ENCODE results near the gene GATAD2B.
A peak's percentile ranks its signal among the peaks of the same experiment; 100 is the strongest.
"Not testable (repeated sequence)": the region's sequence is repeated elsewhere in the genome, so short reads cannot be mapped to it uniquely, and the experiment has no call there.

Gene GATAD2B

DNA sequence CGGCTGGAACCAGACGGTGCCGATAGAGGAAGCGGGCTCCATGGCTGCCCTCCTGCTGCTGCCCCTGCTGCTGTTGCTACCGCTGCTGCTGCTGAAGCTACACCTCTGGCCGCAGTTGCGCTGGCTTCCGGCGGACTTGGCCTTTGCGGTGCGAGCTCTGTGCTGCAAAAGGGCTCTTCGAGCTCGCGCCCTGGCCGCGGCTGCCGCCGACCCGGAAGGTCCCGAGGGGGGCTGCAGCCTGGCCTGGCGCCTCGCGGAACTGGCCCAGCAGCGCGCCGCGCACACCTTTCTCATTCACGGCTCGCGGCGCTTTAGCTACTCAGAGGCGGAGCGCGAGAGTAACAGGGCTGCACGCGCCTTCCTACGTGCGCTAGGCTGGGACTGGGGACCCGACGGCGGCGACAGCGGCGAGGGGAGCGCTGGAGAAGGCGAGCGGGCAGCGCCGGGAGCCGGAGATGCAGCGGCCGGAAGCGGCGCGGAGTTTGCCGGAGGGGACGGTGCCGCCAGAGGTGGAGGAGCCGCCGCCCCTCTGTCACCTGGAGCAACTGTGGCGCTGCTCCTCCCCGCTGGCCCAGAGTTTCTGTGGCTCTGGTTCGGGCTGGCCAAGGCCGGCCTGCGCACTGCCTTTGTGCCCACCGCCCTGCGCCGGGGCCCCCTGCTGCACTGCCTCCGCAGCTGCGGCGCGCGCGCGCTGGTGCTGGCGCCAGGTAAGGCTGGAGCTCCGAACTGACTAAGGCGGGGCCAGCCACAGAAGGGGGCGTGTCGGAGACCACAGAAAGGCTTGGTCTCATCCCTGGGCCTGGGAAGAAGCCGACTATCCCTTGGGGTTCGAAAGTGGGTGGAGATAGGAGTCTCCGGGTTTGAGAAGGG, 147.1 kb downstream of the GATAD2B start:
- DNase-seq, result peak; percentile 21 to 56 (median 32)

DNA sequence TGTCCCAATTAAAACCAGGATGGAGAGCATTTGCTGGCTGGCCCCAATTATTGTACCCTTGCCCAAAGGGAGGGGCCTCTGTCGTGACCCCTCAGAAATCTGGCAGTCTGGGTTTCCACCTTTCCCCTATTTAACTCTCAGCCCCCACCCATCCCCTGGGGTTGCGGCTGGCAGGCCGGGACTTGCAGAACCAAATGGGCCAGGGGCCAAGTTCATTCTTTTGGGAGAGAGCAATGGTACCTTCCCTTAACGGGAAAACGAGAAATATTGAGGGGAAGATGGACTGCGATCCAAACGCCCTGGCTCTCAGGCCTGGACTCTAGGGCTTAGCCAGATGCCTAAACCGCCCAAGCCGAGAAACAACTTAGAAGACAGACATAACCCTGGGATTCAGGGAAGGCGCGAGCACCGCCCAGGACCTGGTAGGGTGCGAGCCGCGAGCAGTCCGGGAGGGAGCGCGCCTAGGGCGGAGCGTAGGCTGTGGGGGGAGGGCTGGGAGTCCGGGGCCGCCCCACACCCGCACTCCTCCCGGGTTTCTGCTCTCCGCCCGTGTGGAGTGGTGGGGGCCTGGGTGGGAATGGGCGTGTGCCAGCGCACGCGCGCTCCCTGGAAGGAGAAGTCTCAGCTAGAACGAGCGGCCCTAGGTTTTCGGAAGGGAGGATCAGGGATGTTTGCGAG, 147.9 kb downstream of the GATAD2B start, which contains the start of gene SLC27A3:
Gene SLC27A3 (plus strand): TSS at position 628 of the 678 bp plus-strand sequence. CDS start 91 bp downstream, outside the sequence.
- DNase-seq, result no peak

- DNase-seq, result no peak
Observed at GRCh38 chr1:153774026-153774595, 148.7 kb downstream of the GATAD2B start.

DNA sequence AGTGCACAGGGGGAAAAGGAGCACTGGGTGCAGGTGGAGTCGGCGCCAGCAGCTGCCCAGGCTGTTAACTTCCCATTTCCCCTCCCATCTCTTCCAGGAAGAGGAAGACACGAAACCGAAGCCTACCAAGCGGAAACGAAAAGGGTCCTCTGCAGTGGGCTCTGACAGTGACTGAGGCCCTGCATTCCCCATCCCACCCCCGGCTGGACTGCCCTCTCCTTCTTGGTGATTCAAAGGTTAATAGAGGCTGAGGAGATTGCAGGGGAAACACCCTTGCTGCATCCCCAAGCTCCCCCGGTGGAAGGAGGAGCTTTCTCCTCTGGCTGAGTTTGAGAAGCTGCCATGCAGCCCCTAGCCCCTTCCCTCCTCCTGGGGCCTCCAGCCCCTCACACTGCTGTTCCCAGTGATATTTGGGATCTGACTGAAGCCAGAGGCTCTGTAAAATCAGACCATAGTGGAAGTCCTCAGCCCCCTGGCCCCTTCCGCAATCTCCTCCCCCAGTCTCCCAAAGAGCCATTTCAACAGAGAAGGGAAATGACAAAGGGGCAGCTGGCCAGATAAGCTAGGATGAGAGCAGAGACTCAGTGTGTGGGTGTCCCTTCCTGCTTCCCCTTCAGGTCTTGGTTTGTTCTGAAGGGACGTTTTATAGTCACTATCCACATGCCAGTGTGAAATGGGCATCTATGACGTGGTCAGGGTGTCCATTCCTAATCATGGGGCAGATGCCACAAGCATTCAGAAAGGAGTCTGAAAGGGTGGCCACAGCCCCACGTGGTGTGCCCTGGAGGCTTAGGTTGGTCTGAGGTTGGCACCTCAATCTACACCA, 149.5 kb downstream of the GATAD2B start:
- DNase-seq, result no peak

DNA sequence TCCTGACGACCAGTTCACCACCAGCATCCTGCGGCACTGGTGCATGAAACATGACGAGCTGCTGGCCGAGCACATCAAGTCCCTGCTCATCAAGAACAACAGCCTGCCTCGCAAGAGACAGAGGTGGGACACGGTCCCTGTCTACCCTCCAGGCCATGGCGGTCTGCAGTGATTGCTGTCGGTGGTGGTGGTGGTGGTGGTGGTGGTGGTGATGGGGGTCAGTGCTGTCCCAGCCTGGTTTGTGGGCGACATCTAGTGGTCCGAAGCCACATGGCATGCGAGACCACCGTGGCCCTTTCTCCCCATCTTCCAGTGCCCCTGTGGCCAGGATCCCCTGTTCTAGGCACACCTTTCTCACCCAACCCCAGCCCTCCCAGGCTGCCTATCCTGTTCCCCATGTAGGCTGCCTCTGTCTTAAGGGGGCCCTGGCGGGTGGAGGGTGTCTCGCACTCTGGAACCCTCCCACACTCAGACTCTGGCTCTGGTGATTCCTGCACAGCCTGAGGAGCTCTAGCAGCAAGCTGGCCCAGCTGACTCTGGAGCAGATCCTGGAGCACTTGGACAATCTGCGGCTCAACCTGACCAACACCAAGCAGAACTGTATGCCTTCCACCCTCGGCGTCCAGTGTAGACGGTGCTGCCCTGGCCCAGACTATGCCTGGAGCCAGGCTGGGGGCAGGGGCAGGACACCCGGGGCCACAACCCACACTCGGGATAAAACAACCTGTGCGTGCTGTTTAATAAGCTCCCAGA, 150.8 kb downstream of the GATAD2B start:
- no peak for DNase-seq

GRCh38 chr1:153771261-153771660, 151.5 kb downstream of the GATAD2B start:
- DNase-seq, result no peak

- DNase-seq, result no peak
Observed at GRCh38 chr1:153770797-153771196, 152.0 kb downstream of the GATAD2B start.

DNA sequence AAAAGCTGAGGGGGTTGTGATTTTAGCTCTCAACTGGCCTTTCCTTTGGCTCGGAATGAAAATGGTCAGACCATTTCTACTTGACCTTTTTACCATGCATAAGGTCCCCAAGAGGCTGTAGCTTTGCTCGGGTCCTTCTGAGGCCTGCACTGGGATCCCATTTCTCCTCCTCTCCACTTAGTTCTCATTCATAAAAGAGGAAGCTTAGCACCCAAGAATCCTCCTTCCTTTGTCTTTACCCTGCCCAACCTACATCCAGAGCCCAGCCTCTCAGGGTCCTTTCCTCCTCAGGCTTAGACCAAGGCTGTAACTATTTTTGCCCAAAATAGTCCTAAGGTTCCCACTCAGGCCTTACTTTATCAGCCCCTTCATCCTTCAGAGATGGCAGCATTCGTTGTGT, 153.6 kb downstream of the GATAD2B start:
- DNase-seq, result no peak

DNA sequence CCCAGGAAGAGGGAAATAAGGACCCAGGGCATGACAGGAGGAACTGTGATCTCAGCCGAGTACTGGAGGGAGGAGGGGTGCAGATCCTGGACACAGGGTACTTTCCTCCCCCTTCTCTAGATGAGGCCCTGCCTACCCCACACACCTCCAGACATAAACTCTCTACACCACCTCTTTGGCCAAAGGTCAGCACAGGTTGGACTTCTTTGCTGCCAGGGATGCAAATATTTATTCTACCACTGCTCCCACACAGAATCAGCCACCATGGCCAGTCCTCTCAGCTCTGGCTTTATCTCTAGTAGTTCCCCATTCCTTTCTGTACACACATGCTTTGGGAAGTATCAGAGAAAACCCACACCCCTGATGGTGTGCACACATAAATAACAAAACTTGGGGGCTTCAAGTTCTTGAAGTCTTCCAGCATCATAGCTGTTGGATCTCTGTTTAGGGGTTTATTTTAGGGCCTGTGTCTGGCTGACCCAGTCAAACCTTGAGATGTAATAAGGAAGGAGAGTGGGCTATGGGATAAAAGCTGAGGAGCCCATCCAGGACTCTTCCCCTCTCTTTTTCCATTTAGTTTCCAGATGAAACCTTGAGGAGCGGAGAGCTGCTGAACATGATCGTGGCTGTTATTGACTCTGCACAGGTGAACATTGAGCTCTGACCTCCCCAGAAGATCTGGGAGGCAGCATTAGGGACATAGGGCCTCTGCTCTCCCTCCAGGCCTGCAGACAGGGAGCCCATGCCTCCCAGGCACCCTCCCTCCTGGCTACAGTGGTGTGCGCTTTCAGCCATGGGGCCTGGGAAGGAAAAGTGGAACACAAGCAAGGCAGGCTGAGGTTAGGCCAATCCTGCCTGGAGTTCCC, 154.2 kb downstream of the GATAD2B start:
- DNase-seq, result no peak

GRCh38 chr1:153767519-153767918, 155.3 kb downstream of the GATAD2B start:
- no peak for DNase-seq

- not testable (repeated sequence) for DNase-seq
Observed at GRCh38 chr1:153766663-153767062, 156.1 kb downstream of the GATAD2B start.

GRCh38 chr1:153764310-153764709, 158.5 kb downstream of the GATAD2B start:
- no peak for DNase-seq

GRCh38 chr1:153763365-153764225, 159.2 kb downstream of the GATAD2B start:
- DNase-seq, result no peak

DNA sequence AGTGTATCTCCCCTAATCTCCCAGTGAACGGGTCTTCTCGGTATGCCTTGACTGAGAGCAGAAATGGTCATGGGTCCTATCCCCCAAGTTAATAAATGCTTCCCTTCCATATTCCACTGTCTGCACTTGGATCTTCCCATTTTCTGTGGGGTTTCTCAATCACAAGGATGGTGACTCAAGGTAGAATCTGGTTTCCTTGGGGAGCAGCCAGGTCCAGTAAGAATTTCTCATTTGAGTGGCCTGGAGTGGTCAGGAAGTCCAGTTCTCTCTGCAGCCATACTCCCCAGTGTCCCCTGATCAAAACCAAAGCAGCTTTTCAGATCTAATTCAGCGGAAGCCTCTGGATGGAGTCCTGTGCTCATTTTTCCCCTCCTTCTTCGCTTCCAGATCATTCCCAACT, 162.3 kb downstream of the GATAD2B start:
- DNase-seq, result no peak
